Dermis microvascular lymphatic vessel endothelial cell (primary cell): ENCODE measurements around the gene CHST14. TPM values are rescaled to one million over a fixed set of nuclear protein-coding genes. Genes with fewer than 3 reads are reported as not detected.

Source experiments
- DNase-seq, 2 donors: peaks; one replicate each; pipeline versions ENCODE4 v3.0.0 to v3.0.0-alpha.2; 2010; ENCODE audit warnings: low read depth in 2 of 2
- total RNA-seq: library from RNA; depleted of rRNA; stranded (reverse); fragments of >200 nt; gene quantifications from 2 replicates; pipeline ENCODE4 v1.2.1, GENCODE V29; 2014

Gene CHST14
- total RNA-seq, 1 donor from 2014 or later, result 5.9 TPM

DNA sequence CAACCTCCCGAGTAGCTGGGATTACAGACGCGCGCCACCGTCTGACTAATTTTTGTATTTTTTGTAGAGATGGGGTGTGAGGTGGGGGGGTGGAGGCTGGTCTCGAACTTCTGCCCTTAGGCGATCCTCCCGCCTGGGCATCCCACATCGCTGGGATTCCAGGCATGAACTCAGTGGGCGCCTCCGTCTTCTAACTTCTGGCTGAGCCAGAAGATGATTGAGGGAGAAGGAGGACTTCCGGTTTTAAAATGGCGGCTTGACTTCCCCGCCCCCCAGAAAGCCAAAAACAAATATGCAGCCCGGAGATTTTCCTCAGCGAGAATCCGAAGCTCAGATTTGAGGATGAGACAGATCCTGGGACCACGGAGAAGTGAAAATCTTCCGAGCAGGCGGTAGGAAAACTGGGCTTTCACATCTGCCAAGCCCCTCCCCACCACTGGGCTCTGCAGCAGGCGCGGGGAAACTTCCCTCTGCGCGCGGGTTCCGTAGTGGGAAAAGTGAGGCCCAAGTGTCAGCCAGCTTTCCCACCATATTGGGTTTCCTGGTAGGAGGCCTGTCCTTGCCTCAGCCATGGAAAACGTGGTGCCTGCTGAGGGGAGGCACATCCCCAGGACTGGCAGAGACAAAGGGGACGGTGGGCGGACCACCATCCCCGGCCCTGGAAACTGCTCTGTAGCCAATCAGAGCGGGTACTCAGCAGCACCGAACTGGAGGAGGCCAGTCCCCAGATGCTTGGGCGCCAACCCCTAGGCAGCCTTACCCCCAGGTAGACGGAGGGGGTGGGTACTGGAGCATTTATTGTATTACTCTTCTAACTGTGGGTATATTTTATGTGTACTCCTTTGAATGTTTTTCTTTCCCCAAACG is 17.3 kb downstream of the CHST14 start:
- no peak for DNase-seq

DNA sequence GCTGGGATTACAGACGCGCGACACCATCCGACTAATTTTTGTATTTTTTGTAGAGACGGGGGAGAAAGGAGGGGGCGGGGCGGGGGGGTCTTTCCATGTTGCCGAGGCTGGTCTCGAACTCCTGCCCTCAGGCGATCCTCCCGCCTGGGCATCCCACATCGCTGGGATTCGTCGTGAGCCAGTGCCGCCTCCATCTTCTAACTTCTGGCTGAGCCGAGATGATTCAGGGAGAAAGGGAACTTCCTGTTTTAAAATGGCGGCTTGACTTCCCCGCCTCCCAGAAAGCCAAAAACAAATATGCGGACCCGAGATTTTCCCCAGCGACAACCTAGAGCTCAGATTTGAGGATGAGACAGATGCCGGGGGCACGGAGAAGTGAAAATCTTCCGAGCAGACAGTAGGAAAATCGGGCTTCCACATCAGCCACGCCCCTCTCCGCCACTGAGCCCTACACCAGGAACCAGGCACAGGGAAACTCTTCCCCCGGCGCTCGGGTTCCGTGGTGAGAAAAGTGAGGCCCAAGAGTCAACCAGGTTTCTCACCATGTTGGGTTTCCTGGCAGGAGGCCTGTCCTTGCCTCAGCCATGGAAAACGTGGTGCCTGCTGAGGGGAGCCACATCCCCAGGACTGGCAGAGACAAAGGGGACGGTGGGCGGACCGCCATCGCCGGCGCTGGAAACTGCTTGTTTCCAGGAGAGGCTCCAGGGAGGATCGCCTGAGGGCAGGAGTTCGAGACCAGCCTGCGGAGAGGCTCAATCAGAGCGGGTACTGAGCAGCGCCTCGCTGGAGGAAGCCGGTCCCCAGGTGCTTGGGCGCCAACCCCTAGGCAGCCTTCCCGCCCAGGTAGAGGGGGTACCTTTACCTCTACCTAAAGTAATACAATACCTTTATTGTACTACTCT is 18.7 kb downstream of the CHST14 start:
- DNase-seq, result no peak

DNA sequence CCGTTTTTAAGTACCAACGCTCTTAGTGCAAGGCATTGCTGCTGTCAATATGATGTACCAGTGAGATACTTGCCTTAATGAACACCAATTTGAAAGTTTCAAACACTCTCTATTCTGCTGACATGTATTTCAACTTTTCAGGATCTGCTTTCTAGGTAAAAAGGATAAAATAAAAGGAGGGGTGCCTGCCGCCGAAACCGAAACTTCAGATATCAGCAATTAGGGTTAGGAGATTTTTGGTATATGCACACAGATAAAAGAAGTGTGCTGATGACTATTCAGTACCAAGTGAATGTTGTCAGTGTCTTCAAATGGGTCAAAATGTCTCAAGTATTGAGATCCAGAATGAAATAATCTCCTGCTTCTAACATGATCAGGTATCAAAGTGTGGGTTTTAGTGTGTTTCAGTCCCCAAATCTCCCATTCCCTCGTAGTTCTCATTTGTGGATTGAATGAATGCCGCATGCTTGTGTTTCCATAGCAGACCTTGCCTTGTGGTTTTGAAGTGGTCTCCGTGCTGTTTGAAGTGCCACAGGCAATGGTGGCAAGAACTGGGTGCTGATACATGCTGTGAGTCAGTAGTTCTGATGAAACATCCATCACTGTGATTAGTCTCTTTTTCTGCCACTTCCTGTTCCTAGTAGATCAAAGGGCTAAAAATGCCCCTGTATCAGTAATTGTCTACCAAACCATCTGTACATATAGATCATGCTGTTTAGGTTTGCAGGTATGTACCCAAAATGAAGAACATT is 22.5 kb downstream of the CHST14 start:
- no peak for DNase-seq

DNA sequence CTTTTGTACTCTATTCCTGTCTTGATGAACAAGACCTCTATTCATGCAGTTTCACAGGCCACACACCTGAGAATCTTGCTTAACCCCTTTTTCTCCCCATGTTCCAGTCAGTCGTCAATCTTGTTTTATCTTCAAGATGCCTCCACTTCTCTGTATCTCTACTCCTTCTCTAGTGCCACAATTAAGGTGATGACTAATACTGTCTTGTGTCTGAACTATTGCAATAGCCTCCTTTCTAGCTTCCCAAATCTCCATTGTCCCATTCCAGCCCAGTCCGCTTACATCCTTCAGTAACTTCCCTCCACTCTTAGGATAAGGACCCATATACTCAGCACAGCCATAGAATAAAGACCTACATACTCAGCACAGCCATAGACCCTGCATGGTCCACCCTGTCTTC is 24.7 kb downstream of the CHST14 start:
- DNase-seq, result no peak

DNA sequence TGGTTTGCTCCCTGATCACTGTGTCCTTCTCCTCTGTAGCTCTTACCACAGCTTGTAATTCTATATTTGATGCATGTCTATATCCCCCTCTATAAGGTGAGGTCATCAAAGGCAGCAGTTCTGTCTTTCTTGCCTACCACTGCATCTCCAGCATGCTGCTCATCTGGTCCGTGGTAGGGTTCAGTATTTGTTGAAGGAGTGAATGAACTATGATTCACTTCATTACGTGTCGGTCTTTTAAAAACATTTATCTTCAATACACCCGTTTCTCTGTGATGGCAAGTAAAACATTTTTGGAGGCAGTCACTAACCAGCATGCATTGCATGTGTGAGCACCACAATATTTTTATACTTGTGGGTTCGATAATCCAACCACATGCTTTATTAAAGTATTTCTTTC is 27.6 kb downstream of the CHST14 start:
- no peak for DNase-seq

DNA sequence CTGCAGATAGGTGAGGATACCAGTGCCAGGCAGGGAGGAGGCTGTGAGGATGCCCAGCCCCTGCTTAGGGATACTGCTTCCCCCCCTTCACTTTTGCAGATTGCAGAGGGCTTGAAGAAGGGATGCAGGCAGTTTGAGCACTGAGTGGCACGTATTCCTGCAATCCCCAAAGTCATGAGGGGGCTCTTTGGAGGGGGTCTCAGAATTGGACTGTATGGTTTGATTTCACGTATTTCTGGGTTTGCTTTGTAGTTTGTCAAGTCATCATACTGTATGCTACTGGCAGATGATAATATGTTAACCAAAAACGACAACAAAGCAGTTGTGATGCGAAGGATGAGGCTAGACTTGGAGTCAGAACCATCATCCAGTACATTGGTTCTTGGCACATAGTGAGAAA is 28.1 kb downstream of the CHST14 start:
- no peak for DNase-seq

DNA sequence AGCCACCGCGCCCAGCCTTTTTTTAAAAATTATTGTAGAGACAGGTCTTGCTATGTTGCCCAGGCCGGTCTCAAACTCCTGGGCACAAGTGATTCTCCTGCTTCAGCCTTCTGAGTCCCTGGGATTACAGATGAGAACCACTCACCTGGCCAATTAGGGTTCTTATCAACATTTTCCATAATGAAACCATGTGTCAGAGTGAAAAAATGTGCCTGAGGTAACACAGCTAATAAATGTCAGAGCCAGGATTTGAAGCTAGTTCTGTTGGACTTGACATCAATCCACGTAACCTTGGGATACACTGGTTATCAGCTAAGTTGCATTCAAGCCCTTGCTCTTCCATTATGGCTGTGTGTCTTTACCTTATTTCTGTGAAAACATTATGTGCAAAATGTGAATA is 29.1 kb downstream of the CHST14 start:
- DNase-seq, result no peak

DNA sequence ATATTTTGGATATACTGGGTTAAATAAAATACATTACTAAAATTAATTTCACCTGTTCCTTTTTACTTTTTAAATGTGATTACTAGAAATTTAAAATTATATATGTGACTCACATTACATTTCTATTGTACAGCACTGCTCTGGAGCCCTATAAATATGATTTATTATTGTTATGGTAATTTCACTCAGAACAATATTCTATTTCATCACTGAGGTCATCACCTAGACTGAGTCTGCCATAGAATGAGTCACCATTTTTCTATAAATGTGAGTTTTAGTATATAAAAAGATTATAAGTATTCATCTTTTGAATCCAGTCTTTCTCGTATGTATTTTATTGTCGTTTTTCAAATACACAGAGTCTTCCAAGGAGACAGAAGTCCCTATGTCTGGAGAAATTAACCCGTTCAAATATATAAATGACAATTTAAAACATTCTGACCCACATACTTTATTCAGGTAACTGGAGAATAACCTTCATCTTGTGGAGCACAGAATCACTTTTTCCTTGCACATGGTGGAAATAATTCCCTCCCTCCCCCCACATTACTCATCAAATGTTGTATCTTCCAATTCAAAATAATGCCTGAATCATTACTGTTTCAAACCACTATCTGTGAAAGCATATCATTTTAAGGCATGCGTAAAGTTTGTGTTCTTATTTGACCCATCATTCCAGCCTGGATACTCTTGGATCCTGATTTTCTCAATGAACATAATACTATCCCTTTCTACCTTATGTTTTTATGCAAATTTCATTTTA is 30.0 kb downstream of the CHST14 start:
- peak in 1 of 2 donors; percentile 55 for DNase-seq

DNA sequence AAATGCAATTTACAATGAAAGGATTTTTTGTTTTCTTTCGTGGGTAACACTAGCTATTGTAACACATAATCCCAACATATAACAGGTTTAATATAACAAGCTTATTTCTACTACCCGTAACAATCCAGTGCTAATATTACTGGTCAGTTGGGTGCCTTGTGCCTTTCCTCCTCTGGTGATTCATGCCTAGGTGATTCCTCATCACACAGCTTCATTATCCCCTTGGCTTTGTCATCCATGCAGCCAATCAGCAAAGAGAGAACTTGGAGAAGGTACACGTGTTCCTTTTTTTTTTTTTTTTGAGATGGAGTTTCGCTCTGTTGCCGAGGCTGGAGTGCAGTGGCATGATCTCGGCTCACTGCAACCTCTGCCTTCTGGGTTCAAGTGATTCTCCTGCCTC is 30.7 kb downstream of the CHST14 start:
- DNase-seq, result no peak

DNA sequence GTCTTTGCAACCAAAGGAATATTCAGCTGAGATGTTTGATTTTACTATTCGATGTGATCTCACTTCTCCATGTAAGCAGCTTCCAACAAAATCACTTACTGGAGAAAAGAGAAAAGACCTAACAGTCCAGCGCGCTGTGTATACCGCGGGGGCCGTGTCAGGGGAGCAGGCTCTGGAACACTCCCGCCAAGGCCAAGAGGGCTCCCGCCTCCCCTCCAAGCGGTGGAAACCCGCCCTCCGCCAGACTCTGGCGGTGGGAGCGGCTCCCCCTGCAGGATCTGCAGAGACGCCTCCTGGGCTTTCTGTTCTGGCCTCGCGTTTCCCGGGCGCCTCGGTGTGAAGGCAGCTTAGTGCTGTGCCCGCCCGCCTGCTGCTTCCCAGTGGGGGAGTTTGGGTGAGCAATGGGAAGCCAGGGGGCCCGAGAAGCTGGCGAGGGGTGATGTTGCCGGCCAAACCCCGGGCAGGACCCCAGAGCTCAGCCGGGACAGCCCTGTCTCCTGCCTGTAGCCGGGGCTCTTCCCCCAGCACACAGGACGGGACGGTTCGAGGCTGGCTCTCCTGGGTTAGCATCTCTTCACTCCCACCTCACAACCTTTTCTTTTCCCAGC is 36.3 kb downstream of the CHST14 start:
- DNase-seq, result peak; percentile 21 to 69

DNA sequence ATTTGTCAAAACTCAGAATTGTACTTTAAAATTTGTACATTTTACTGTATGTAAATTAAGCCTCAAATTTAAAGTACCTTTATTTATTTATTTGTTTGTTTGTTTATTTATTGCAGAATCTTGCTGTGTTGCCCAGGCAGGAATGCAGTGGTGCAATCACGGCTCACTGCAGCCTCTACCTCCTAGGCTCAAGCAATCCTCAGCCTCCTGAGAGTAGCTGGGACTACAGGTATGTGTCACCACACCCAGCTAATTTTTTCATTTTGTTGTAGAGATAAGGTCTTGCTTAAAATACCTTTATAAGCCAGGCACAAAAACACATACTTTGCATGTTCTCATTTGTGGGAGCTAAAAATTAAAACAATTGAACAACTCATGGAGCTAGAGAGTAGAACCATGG is 37.4 kb downstream of the CHST14 start:
- no peak for DNase-seq

DNA sequence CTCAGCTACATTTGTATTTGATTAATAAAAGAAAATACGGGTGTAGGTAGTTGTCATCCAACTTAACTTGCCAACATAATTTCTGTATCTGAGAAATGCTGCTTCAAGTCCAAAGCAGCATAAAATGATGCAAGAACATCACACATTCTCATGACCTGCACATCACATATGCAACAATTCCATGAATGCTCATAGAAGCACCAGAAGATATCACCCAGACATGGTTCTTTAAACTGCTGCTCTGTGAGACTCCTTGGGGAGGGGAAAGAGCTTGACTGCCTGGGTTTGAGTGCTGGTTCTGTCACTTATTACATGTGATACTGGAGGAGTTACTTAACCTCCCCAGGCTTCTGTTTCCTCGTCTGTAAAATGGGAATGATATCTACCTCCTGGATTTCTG is 39.4 kb downstream of the CHST14 start:
- DNase-seq, result no peak

DNA sequence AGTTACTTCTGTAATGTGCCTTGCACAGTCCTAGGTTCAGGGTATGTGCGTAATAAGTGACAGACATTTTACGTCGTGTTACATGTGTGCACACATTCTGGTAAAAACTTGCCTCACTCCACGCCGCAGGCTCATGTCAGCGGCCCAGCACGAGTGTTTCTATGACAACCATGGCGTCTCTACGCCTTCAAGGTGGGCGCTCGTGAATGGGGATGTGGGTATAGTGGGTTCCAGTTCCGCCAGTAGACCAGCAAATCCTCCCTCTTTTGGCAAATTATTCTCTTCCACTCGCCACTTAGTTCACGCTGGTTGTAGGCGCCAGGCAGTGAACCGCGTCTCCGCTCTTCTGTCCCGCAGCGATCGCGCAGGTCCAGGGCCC is 40.3 kb downstream of the CHST14 start:
- no peak for DNase-seq

DNA sequence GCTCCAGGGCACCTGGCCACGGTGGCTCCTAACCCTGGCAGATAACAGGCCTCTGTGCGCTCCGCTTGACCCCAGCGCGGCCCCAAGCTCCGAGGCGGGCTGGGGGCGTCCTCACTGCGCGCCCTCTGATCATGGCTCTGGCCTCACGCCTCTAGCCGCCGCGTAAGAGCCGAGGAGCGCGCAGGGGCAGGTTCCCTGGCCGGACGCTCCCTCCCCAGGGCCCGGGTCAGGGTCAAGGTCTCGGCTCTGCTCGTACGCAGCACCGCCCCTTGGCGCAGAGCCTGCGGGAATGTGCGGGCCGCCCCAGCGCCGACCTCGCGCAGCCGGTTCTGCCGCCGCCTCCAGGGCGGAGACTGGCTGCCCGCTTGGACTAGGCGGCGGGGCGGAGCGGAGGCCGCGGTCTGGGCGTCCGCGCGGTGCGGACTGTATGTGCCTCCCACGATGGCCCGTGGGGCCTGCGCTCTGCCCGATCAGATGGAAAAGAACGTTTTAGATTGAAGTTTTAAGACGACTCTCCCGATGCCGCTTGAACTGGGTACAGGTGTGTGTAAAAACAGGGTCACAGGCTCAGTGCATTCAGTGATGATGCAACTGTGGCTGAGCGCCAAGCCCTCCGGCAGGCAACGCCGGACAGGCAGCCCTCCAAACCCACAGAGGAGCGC is 40.8 kb downstream of the CHST14 start:
- peak in 1 of 2 donors; percentile 50 for DNase-seq

DNA sequence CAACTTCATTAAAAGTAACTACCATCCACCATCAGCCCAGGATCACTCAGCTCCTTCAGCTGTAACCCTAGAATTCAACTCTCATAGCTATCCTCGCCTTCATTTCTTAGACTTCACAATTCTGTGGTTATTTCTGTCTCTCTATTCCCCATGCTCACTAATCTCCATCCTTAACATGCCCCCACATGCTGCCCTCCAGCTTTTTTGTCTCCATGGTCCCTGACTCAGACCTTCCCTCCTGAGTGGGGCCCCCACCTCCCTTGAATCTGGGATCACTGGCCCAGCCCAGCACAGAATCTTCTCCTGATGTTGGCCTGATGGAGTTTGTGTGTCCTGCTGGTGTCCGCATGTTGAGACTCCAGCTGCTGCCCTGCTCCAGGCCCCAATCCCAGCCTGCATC is 41.7 kb downstream of the CHST14 start:
- no peak for DNase-seq

DNA sequence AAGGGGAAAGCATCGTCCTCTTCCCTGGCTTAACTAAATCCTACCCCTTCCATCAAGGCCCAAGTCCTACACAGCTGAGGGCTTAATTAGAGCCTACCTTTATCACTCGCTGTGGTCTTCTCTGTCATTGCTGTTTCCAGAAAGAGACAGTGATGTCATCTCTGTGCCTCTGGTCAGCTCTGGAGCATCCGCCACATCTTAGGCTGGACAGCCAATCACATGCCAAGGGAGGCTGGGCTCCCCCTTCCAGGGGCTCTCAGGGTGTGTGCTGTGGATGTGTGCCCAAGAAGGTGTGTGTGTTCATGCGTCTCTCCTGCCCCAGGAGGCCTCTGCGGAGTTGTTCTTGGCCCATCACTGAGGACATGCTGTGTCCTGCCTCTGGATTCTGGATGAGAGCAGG is 42.8 kb downstream of the CHST14 start:
- DNase-seq, result no peak

DNA sequence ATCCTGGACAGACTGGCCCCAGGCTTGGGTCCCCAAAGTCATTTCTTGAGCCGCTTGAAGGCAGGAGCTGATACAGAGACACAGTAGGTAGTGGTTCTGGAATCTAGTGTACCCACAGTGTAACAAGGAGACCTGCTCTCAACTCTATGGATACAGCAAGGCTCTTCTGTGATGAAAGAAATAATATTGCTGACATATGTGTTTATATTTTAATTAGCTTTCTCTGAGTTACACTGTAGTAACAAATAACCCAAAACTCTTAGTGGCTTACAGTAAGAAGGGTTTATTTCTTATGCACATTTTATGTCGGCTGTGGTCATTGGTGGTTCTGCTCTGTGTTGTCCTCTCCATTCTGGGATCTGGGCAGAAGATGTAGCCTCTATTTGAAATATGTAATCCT is 45.5 kb downstream of the CHST14 start:
- no peak for DNase-seq
